GM21717 (cell line): ENCODE results near the gene TRIM27.
"Not testable (repeated sequence)": the region's sequence is repeated elsewhere in the genome, so short reads cannot be mapped to it uniquely, and the experiment has no call there.

Source experiments
- ATAC-seq: cut with Tn5 transposase; IDR thresholded peaks from one replicate; pipeline ENCODE4 v1.9.1; 2021; ENCODE audit warnings: mild to moderate bottlenecking, moderate library complexity; ENCODE audit not compliant: unreplicated experiment

TRIM27 gene

GRCh38 chr6:28896505-28897368 lies 27.0 kb downstream of the TRIM27 start:
- ATAC-seq: peak; percentile 28

- peak; percentile 68 for ATAC-seq
Measured at GRCh38 chr6:28895131-28895812, 28.5 kb downstream of the TRIM27 start.

- ATAC-seq: no peak
Measured at GRCh38 chr6:28893172-28893799, 30.5 kb downstream of the TRIM27 start.

GRCh38 chr6:28892525-28892924 lies 31.3 kb downstream of the TRIM27 start:
- no peak for ATAC-seq

- no peak for ATAC-seq
Measured at GRCh38 chr6:28887796-28888496, 35.8 kb downstream of the TRIM27 start.

- no peak for ATAC-seq
Measured at GRCh38 chr6:28886079-28886439, 37.7 kb downstream of the TRIM27 start.

GRCh38 chr6:28884423-28885131 lies 39.2 kb downstream of the TRIM27 start:
- ATAC-seq: no peak

- ATAC-seq: no peak
Measured at GRCh38 chr6:28880894-28881780, 42.6 kb downstream of the TRIM27 start.

- ATAC-seq: no peak
Measured at GRCh38 chr6:28880519-28880893, 43.3 kb downstream of the TRIM27 start.

- ATAC-seq: no peak
Measured at GRCh38 chr6:28876710-28877109, 47.1 kb downstream of the TRIM27 start.

- ATAC-seq: no peak
Measured at GRCh38 chr6:28875191-28875747, 48.5 kb downstream of the TRIM27 start.

GRCh38 chr6:28872157-28872817 lies 51.5 kb downstream of the TRIM27 start:
- ATAC-seq: not testable (repeated sequence)

GRCh38 chr6:28871335-28872156 lies 52.2 kb downstream of the TRIM27 start:
- ATAC-seq: no peak

GRCh38 chr6:28868873-28869272 lies 54.9 kb downstream of the TRIM27 start:
- ATAC-seq: no peak

GRCh38 chr6:28867086-28867409 lies 56.7 kb downstream of the TRIM27 start:
- no peak for ATAC-seq

- peak; percentile 54 for ATAC-seq
Measured at GRCh38 chr6:28866205-28867085, 57.3 kb downstream of the TRIM27 start.
